Left ventricle myocardium inferior (tissue), 1 donor: ENCODE measurements around the gene ARSJ. TPM values are rescaled to one million over a fixed set of nuclear protein-coding genes. Genes with fewer than 3 reads are reported as not detected.
"Not testable (repeated sequence)": the region's sequence is repeated elsewhere in the genome, so short reads cannot be mapped to it uniquely, and the experiment has no call there.

Experiments used
- DNase-seq: peaks from one replicate; pipeline ENCODE4 v3.0.0-alpha.2; 2020
- H3K27ac ChIP-seq: fragments of 200-600 bp; replicated peaks from 2 replicates; pipeline ENCODE4 v1.8.0; 2021
- H3K27me3 ChIP-seq: fragments of 200-600 bp; 2 replicates; pipeline ENCODE4 v1.8.0; 2021; ENCODE audit warnings: low read depth
- H3K36me3 ChIP-seq: fragments of 200-600 bp; 2 replicates; pipeline ENCODE4 v1.8.0; 2021
- H3K4me1 ChIP-seq: fragments of 200-600 bp; 2 replicates; pipeline ENCODE4 v1.8.0; 2021
- H3K4me3 ChIP-seq: fragments of 200-600 bp; 2 replicates; pipeline ENCODE4 v1.8.0; 2021; ENCODE audit warnings: mild to moderate bottlenecking, moderate library complexity
- H3K9me3 ChIP-seq: fragments of 200-600 bp; replicated peaks from 2 replicates; pipeline ENCODE4 v1.8.0; 2021
- intact Hi-C: fragments of 100-400 bp; cut with micrococcal nuclease; formaldehyde crosslinking; loops from one replicate; pipeline ENCODE4 v1.11.0; 2022
- total RNA-seq: library from RNA; stranded (reverse); fragmentation: NEBNext Ultra II Directional; extraction: Animal tissue kit (Norgen Biotek cat#: 25700); gene quantifications from one replicate; pipeline ENCODE4 v1.2.1, GENCODE V29; 2021
- TF ChIP-seq, protein P1 (sequence below): fragments of 200-600 bp; IDR thresholded peaks from 2 replicates; pipeline ENCODE4 v1.8.0; 2021; ENCODE audit warnings: antibody characterized with exemption, mild to moderate bottlenecking, borderline replicate concordance
- donor health status: DM: no; HTN: yes; CAD: no; lungs with severe emphysema.

Gene ARSJ
- total RNA-seq, 1 donor from 2014 or later, result 1.2 TPM

- Histone ChIP-seq H3K4me3 (no peak overlapping the region), H3K27ac (no peak overlapping the region), H3K9me3 (no peaks in the 10 kb centered on the region), H3K36me3 (no peaks in the 10 kb centered on the region), H3K27me3 (no peaks in the 10 kb centered on the region), H3K4me1 (no peaks in the 10 kb centered on the region)
- no peak for DNase-seq
- TF ChIP-seq, protein P1, sequence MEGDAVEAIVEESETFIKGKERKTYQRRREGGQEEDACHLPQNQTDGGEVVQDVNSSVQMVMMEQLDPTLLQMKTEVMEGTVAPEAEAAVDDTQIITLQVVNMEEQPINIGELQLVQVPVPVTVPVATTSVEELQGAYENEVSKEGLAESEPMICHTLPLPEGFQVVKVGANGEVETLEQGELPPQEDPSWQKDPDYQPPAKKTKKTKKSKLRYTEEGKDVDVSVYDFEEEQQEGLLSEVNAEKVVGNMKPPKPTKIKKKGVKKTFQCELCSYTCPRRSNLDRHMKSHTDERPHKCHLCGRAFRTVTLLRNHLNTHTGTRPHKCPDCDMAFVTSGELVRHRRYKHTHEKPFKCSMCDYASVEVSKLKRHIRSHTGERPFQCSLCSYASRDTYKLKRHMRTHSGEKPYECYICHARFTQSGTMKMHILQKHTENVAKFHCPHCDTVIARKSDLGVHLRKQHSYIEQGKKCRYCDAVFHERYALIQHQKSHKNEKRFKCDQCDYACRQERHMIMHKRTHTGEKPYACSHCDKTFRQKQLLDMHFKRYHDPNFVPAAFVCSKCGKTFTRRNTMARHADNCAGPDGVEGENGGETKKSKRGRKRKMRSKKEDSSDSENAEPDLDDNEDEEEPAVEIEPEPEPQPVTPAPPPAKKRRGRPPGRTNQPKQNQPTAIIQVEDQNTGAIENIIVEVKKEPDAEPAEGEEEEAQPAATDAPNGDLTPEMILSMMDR, result no peak
- intact Hi-C loops, result no loop called here
These were observed 42.0 kb upstream of the ARSJ start for GRCh38 chr4:114021451-114021850.

- TF ChIP-seq, protein P1, result no peak
- Histone ChIP-seq H3K9me3 (no peaks in the 10 kb centered on the region), H3K4me3 (no peak overlapping the region), H3K36me3 (no peaks in the 10 kb centered on the region), H3K27ac (no peak overlapping the region), H3K27me3 (no peaks in the 10 kb centered on the region), H3K4me1 (no peaks in the 10 kb centered on the region)
- DNase-seq, result no peak
- intact Hi-C loops, result no loop called here
These were observed 40.5 kb upstream of the ARSJ start for GRCh38 chr4:114019969-114020358.

GRCh38 chr4:114019276-114019968 lies 40.0 kb upstream of the ARSJ start:
- no peak overlapping the region for H3K4me3 ChIP-seq
- DNase-seq, result no peak
- H3K27me3 ChIP-seq, result no peaks in the 10 kb centered on the region
- no peaks in the 10 kb centered on the region for H3K4me1 ChIP-seq
- H3K27ac ChIP-seq, result no peak overlapping the region
- intact Hi-C loops, result no loop called here
- H3K9me3 ChIP-seq, result no peaks in the 10 kb centered on the region
- no peaks in the 10 kb centered on the region for H3K36me3 ChIP-seq
- TF ChIP-seq, protein P1, result no peak

DNA sequence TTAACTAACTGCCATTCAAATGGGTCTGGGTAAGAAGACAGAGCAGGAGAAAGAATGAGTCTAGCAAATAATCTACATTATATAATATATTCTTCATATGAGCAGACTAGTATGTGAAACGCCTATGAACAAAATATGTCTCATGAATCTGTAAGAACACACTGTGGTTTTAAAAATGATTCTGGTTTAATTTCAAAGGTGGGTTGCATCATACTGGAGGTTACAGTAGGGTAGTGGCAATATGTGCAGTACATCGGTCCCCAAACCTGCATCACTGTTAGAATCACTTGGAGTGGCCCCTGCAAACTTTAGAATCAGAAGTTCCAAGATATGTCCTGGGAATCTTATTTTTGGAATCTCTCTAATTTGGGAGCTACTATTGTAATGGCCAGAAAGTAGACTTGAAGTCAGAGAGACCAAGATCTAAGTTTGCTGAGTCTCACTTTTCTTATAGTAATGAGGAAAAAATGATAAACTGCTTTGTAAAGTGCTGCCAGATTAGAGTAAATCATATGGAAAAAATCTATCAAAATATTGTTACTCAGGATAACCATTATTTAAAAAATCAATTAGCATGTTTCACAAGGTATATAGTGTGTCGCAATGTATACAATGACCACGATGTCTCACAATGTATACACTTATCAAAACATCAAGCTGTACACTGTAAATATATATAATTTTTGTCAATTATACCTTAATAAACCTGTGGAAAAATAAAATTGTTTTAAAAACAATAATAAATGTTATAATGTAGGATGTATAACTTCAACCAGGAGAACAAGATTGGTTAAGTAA lies 37.9 kb upstream of the ARSJ start:
- Histone ChIP-seq H3K4me1 (no peaks in the 10 kb centered on the region), H3K27me3 (peaks cover 8% of the 10 kb centered on the region), H3K27ac (no peak overlapping the region), H3K9me3 (no peaks in the 10 kb centered on the region), H3K4me3 (no peak overlapping the region), H3K36me3 (no peaks in the 10 kb centered on the region)
- TF ChIP-seq, protein P1, result no peak
- DNase-seq, result no peak
- intact Hi-C loops, result no loop called here

GRCh38 chr4:114015444-114015899 lies 36.0 kb upstream of the ARSJ start:
- no peaks in the 10 kb centered on the region for H3K4me1 ChIP-seq
- peaks cover 9% of the 10 kb centered on the region for H3K9me3 ChIP-seq
- no peak overlapping the region for H3K4me3 ChIP-seq
- H3K36me3 ChIP-seq, result no peaks in the 10 kb centered on the region
- no peak overlapping the region for H3K27ac ChIP-seq
- DNase-seq, result no peak
- peaks cover 8% of the 10 kb centered on the region for H3K27me3 ChIP-seq
- TF ChIP-seq, protein P1, result no peak
- intact Hi-C loops, result no loop called here

GRCh38 chr4:114013201-114013600 lies 33.8 kb upstream of the ARSJ start:
- not testable (repeated sequence) for DNase-seq

More at GRCh38 chr4:114013201-114013600, 33.8 kb upstream of the ARSJ start:
- H3K4me3 ChIP-seq, H3K36me3 ChIP-seq, H3K4me1 ChIP-seq, H3K27ac ChIP-seq, intact Hi-C loops, H3K27me3 ChIP-seq: not testable (repeated sequence)
- peaks cover 17% of the 10 kb centered on the region for H3K9me3 ChIP-seq
